LNCAP (cell line): Measurements from ENCODE around the gene NIPBL.

Source experiments
- CTCF ChIP-seq: fragments of 450-650 bp; IDR thresholded peaks from 2 replicates; pipeline ENCODE4 v1.5.1; 2017; ENCODE audit warnings: mild to moderate bottlenecking

The NIPBL gene

GRCh38 chr5:36888303-36888702 is 11.7 kb downstream of the NIPBL start:
- TF ChIP-seq CTCF = no peak

- no peak for TF ChIP-seq CTCF
Observed at GRCh38 chr5:36889264-36889663, 12.7 kb downstream of the NIPBL start.

GRCh38 chr5:36891266-36891665 is 14.7 kb downstream of the NIPBL start:
- TF ChIP-seq CTCF = no peak

- no peak for TF ChIP-seq CTCF
Observed at GRCh38 chr5:36894954-36895353, 18.4 kb downstream of the NIPBL start.

- no peak for TF ChIP-seq CTCF
Observed at GRCh38 chr5:36896476-36896875, 19.9 kb downstream of the NIPBL start.

GRCh38 chr5:36897616-36898015 is 21.0 kb downstream of the NIPBL start:
- TF ChIP-seq CTCF = no peak

- no peak for TF ChIP-seq CTCF
Observed at GRCh38 chr5:36899860-36900259, 23.3 kb downstream of the NIPBL start.

- TF ChIP-seq CTCF = no peak
Observed at GRCh38 chr5:36900283-36900682, 23.7 kb downstream of the NIPBL start.
